ENCODE data around the gene DNAAF5. TPM values are rescaled to one million over a fixed set of nuclear protein-coding genes. Genes with fewer than 3 reads are reported as not detected.

DNAAF5 gene
- total and polyA plus RNA-seq, 2 of the 13 experiments (the other 11 are each of a cell fraction or from before 2014, with no cell fraction given): 11.9 to 21.5 TPM

GRCh38 chr7:815284-816216 lies 89.1 kb downstream of the DNAAF5 start (continued):
- TF ChIP-seq FOXP1 (IDR thresholded peaks at IDR 0.05) (no peak), FOXP1 (CRISPR knock-in tag; IDR thresholded peaks at IDR 0.05) (no peak), ZNF317 (CRISPR knock-in tag; IDR thresholded peaks at IDR 0.05) (0 out of 2 replicates have a peak, but pooled peaks have one; percentile 32), KDM6A (CRISPR knock-in tag; IDR thresholded peaks at IDR 0.05; ENCODE audit: low read depth) (no peak), SRSF9 (IDR thresholded peaks at IDR 0.05; ENCODE audit: borderline replicate concordance, insufficient read depth, low read depth, low read length, poor library complexity, severe bottlenecking) (no peak), ZNF574 (CRISPR knock-in tag; IDR thresholded peaks at IDR 0.05) (no peak), FUBP1 (CRISPR knock-in tag; IDR thresholded peaks at IDR 0.05; ENCODE audit: borderline replicate concordance) (no peak), NCOA1 (CRISPR knock-in tag; IDR thresholded peaks at IDR 0.05) (no peak), KAT8 (CRISPR knock-in tag; IDR thresholded peaks at IDR 0.05) (0 out of 2 replicates have a peak, but pooled peaks have one; percentile 17), ZKSCAN5 (CRISPR knock-in tag; IDR thresholded peaks at IDR 0.05) (no peak), ZZZ3 (CRISPR knock-in tag; IDR thresholded peaks at IDR 0.05; ENCODE audit: borderline replicate concordance) (no peak), HOXD1 (CRISPR knock-in tag; IDR thresholded peaks at IDR 0.05) (no peak), ZBTB7B (CRISPR knock-in tag; IDR thresholded peaks at IDR 0.05) (peak; percentile 73), CBX2 (IDR thresholded peaks at IDR 0.05; ENCODE audit: low read depth, low read length) (no peak), CBX2 (CRISPR knock-in tag; IDR thresholded peaks at IDR 0.05; ENCODE audit: low read depth) (no peak), IRF9 (CRISPR knock-in tag; IDR thresholded peaks at IDR 0.05; ENCODE audit: borderline replicate concordance) (no peak), ZNF747 (CRISPR knock-in tag; IDR thresholded peaks at IDR 0.05; ENCODE audit: borderline replicate concordance) (no peak), ZSCAN29 (CRISPR knock-in tag; conservative IDR thresholded peaks at IDR 0.05) (no peak)
- TF ChIP-seq, protein P1, sequence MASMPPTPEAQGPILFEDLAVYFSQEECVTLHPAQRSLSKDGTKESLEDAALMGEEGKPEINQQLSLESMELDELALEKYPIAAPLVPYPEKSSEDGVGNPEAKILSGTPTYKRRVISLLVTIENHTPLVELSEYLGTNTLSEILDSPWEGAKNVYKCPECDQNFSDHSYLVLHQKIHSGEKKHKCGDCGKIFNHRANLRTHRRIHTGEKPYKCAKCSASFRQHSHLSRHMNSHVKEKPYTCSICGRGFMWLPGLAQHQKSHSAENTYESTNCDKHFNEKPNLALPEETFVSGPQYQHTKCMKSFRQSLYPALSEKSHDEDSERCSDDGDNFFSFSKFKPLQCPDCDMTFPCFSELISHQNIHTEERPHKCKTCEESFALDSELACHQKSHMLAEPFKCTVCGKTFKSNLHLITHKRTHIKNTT (CRISPR knock-in tag; IDR thresholded peaks at IDR 0.05): no peak
- TF ChIP-seq, protein P2, sequence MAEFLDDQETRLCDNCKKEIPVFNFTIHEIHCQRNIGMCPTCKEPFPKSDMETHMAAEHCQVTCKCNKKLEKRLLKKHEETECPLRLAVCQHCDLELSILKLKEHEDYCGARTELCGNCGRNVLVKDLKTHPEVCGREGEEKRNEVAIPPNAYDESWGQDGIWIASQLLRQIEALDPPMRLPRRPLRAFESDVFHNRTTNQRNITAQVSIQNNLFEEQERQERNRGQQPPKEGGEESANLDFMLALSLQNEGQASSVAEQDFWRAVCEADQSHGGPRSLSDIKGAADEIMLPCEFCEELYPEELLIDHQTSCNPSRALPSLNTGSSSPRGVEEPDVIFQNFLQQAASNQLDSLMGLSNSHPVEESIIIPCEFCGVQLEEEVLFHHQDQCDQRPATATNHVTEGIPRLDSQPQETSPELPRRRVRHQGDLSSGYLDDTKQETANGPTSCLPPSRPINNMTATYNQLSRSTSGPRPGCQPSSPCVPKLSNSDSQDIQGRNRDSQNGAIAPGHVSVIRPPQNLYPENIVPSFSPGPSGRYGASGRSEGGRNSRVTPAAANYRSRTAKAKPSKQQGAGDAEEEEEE (CRISPR knock-in tag; IDR thresholded peaks at IDR 0.05; ENCODE audit: borderline replicate concordance): no peak

All from HepG2 (cell line).